ENCODE data around the gene CCNQ. TPM values are rescaled to one million over a fixed set of nuclear protein-coding genes. Genes with fewer than 3 reads are reported as not detected.

Gene CCNQ
- total RNA-seq, 1 donor from 2014 or later = 21.7 TPM

DNA sequence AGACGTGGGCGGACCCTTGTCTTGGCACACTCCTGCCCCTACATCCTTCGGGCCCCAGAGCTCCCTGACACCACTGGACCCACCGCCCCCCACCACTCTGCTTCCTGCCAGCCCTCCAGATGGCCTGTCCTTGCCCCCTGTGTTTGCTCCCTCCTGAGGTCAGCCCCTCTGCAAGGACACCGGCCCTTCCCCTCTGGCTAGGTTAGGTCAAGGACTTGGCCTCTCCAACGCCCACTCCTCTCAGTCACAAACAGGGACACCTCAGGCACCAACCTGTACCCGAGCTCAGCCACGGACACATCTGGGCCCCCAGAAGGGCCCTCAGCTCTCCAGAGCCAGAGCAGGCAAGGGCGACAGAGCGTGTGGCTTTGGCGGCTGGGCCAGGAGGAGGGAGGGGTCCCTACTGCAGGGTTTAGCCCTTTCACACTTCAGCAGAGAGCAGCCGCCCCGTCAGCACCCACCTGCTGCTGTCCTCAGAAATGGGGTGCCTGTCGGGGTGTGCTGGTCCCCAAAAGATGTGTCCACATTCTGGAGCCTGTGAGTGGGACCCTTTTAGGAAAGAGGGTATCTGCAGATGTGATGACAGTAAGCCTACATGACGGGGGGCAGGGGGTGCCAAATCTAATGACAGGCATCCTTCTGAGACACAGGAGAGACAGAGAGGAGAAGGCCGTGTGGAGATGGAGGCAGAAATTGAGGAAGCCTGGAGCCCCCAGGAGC lies 24.5 kb upstream of the CCNQ start:
- Mint-ChIP-seq H3K9me3 (ENCODE audit: unreplicated experiment) (no peaks in the 10 kb centered on the region), H3K27me3 (ENCODE audit: low read depth, unreplicated experiment) (peaks cover 28% of the 10 kb centered on the region), H3K4me3 (ENCODE audit: unreplicated experiment) (no peak overlapping the region), H3K27ac (ENCODE audit: unreplicated experiment) (no peak overlapping the region), H3K36me3 (ENCODE audit: low read depth, unreplicated experiment) (no peaks in the 10 kb centered on the region), H3K4me1 (ENCODE audit: low read depth, unreplicated experiment) (no peaks in the 10 kb centered on the region)
- H3K79me2 ChIP-seq (ENCODE audit: insufficient read depth, low read length) = no peaks in the 10 kb centered on the region
- H3K9ac ChIP-seq (ENCODE audit: low read length) = no peak overlapping the region
- no peak overlapping the region for H2AFZ ChIP-seq (ENCODE audit: low read depth, low read length)
- no peak overlapping the region for H3K4me2 ChIP-seq (ENCODE audit: low read length)
- no peaks in the 10 kb centered on the region for H3K27me3 ChIP-seq (ENCODE audit: insufficient read depth, low read length)
- no peaks in the 10 kb centered on the region for H3K9me3 ChIP-seq (ENCODE audit: insufficient read depth, low read depth, low read length)
- TF ChIP-seq, protein P1, sequence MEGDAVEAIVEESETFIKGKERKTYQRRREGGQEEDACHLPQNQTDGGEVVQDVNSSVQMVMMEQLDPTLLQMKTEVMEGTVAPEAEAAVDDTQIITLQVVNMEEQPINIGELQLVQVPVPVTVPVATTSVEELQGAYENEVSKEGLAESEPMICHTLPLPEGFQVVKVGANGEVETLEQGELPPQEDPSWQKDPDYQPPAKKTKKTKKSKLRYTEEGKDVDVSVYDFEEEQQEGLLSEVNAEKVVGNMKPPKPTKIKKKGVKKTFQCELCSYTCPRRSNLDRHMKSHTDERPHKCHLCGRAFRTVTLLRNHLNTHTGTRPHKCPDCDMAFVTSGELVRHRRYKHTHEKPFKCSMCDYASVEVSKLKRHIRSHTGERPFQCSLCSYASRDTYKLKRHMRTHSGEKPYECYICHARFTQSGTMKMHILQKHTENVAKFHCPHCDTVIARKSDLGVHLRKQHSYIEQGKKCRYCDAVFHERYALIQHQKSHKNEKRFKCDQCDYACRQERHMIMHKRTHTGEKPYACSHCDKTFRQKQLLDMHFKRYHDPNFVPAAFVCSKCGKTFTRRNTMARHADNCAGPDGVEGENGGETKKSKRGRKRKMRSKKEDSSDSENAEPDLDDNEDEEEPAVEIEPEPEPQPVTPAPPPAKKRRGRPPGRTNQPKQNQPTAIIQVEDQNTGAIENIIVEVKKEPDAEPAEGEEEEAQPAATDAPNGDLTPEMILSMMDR (IDR thresholded peaks at IDR 0.05; ENCODE audit: insufficient read depth, low read depth, low read length) = no peak
- no peak for TF ChIP-seq EZH2 (IDR thresholded peaks at IDR 0.05; ENCODE audit: insufficient read depth, low read length)
- no peak overlapping the region for H3K4me3 ChIP-seq (ENCODE audit: insufficient read depth, low read depth, low read length)
- H4K20me1 ChIP-seq (ENCODE audit: insufficient read depth, low read length) = no peaks in the 10 kb centered on the region
- no peaks in the 10 kb centered on the region for H3K4me1 ChIP-seq (ENCODE audit: insufficient read depth, low read length)
- DNase-seq (ENCODE audit: low read depth) (no peak), FAIRE-seq (no peak)
- H3K36me3 ChIP-seq (ENCODE audit: insufficient read depth, low read length) = no peaks in the 10 kb centered on the region
- H3K27ac ChIP-seq (ENCODE audit: low read depth, low read length) = no peak overlapping the region

- H3K79me2 ChIP-seq (ENCODE audit: insufficient read depth, low read length) = no peaks in the 10 kb centered on the region
- no peaks in the 10 kb centered on the region for H3K36me3 Mint-ChIP-seq (ENCODE audit: low read depth, unreplicated experiment)
- H3K36me3 ChIP-seq (ENCODE audit: insufficient read depth, low read length) = no peaks in the 10 kb centered on the region
- H3K27ac ChIP-seq (ENCODE audit: low read depth, low read length) = no peak overlapping the region
- no peak overlapping the region for H2AFZ ChIP-seq (ENCODE audit: low read depth, low read length)
- H3K27me3 Mint-ChIP-seq (ENCODE audit: low read depth, unreplicated experiment) = peaks cover 33% of the 10 kb centered on the region
- H3K4me2 ChIP-seq (ENCODE audit: low read length) = no peak overlapping the region
- no peak overlapping the region for H3K9ac ChIP-seq (ENCODE audit: low read length)
- no peaks in the 10 kb centered on the region for H3K4me1 Mint-ChIP-seq (ENCODE audit: low read depth, unreplicated experiment)
- no peaks in the 10 kb centered on the region for H3K4me1 ChIP-seq (ENCODE audit: insufficient read depth, low read length)
- no peak for FAIRE-seq
- no peaks in the 10 kb centered on the region for H4K20me1 ChIP-seq (ENCODE audit: insufficient read depth, low read length)
- no peak overlapping the region for H3K4me3 ChIP-seq (ENCODE audit: insufficient read depth, low read depth, low read length)
- H3K27ac Mint-ChIP-seq (ENCODE audit: unreplicated experiment) = no peak overlapping the region
- H3K9me3 Mint-ChIP-seq (ENCODE audit: unreplicated experiment) = no peaks in the 10 kb centered on the region
- DNase-seq (ENCODE audit: low read depth) = no peak
- no peak overlapping the region for H3K4me3 Mint-ChIP-seq (ENCODE audit: unreplicated experiment)
- no peak for TF ChIP-seq EZH2 (IDR thresholded peaks at IDR 0.05; ENCODE audit: insufficient read depth, low read length)
- TF ChIP-seq, protein P1 (IDR thresholded peaks at IDR 0.05; ENCODE audit: insufficient read depth, low read depth, low read length) = no peak
- H3K9me3 ChIP-seq (ENCODE audit: insufficient read depth, low read depth, low read length) = no peaks in the 10 kb centered on the region
- H3K27me3 ChIP-seq (ENCODE audit: insufficient read depth, low read length) = no peaks in the 10 kb centered on the region
Observed at GRCh38 chrX:153622661-153623309, 23.8 kb upstream of the CCNQ start.
